C4-2B (cell line): Measurements from ENCODE around the gene LRRC59.

Experiments
- ZFX ChIP-seq: fragments of 450-650 bp; IDR thresholded peaks from 2 replicates; pipeline ENCODE4 v1.6.1; 2017
- TF ChIP-seq, protein P1 (sequence below): fragments of 450-650 bp; conservative IDR thresholded peaks from 2 replicates; pipeline ENCODE4 v1.5.1; 2017; ENCODE audit warnings: mild to moderate bottlenecking

DNA sequence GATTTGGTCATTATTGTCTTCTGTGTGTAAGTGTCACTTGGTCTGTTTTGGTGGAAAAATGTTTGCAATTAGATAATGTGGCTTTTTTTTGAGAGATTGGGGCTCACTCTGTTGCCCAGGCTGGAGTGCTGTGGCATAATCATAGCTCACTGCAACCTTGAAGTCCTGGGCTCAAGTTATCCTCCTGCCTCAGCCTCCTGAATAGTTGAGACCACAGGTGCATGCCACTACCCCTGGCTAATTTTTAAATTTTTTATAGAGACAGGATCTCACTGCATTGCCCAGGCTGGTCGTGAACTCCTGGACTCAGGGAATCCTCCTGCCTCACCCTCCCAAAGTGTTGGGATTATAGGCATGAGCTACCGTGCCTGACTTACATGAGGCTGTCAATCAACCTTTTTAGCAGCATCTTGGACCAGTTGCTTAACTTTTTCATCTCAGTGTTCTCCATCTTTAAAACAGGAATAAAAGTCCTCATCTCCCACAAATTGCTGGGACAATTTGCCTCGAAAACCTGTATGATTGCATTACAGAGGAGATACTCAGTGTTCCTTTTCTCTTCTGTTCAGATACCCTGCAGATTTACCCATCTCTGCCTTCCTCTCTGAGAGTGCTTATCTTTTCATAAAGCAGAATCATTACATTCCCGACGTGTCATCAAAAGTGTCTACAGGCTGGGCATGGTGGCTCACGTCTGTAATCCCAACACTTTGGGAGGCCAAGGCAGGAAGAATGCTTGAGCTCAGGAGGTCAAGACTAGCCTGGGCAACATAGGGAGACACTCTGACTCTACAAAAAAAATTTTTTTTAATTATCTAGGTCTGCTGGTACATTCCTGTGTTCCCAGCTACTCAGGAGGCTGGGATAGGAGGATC lies 47.8 kb upstream of the LRRC59 start:
- TF ChIP-seq, protein P1, sequence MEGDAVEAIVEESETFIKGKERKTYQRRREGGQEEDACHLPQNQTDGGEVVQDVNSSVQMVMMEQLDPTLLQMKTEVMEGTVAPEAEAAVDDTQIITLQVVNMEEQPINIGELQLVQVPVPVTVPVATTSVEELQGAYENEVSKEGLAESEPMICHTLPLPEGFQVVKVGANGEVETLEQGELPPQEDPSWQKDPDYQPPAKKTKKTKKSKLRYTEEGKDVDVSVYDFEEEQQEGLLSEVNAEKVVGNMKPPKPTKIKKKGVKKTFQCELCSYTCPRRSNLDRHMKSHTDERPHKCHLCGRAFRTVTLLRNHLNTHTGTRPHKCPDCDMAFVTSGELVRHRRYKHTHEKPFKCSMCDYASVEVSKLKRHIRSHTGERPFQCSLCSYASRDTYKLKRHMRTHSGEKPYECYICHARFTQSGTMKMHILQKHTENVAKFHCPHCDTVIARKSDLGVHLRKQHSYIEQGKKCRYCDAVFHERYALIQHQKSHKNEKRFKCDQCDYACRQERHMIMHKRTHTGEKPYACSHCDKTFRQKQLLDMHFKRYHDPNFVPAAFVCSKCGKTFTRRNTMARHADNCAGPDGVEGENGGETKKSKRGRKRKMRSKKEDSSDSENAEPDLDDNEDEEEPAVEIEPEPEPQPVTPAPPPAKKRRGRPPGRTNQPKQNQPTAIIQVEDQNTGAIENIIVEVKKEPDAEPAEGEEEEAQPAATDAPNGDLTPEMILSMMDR = no peak
- TF ChIP-seq ZFX = no peak
